KMS-11 (cell line): ENCODE measurements around the gene MED20.
A peak's percentile ranks its signal among the peaks of the same experiment; 100 is the strongest.

Source experiments
- H2AFZ ChIP-seq: fragments of 200-600 bp; sonication (generic); 2 replicates; pipeline ENCODE4 v1.6.1; 2016; ENCODE audit warnings: antibody characterized with exemption, mixed run types, low read depth
- H3K27ac ChIP-seq: fragments of 200-600 bp; sonication (generic); 2 replicates; pipeline ENCODE4 v1.6.1; 2016; ENCODE audit warnings: mild to moderate bottlenecking, mixed run types
- H3K27me3 ChIP-seq: fragments of 200-600 bp; sonication (generic); 2 replicates; pipeline ENCODE4 v1.6.1; 2017; ENCODE audit warnings: mild to moderate bottlenecking, low read depth, mixed run types, moderate library complexity; ENCODE audit not compliant: insufficient read depth
- H3K36me3 ChIP-seq: fragments of 200-600 bp; sonication (generic); 2 replicates; pipeline ENCODE4 v1.6.1; 2017; ENCODE audit warnings: mild to moderate bottlenecking, mixed run types; ENCODE audit not compliant: insufficient read depth
- H3K4me1 ChIP-seq: fragments of 200-600 bp; sonication (generic); 2 replicates; pipeline ENCODE4 v1.6.1; 2016; ENCODE audit warnings: mild to moderate bottlenecking, low read depth, mixed run types; ENCODE audit not compliant: poor library complexity, severe bottlenecking
- H3K4me2 ChIP-seq: fragments of 200-600 bp; sonication (generic); 2 replicates; pipeline ENCODE4 v1.7.0; 2016; ENCODE audit warnings: mild to moderate bottlenecking, mixed run types
- H3K4me3 ChIP-seq: fragments of 200-600 bp; sonication (generic); IDR thresholded peaks from 2 replicates; pipeline ENCODE4 v1.6.1; 2017; ENCODE audit warnings: low read depth, low read length, mixed read lengths; ENCODE audit not compliant: insufficient read depth
- H3K79me2 ChIP-seq: fragments of 200-600 bp; sonication (generic); 2 replicates; pipeline ENCODE4 v1.6.1; 2016; ENCODE audit warnings: low read depth, mixed run types; ENCODE audit not compliant: insufficient read depth
- H3K9ac ChIP-seq: fragments of 200-600 bp; sonication (generic); 2 replicates; pipeline ENCODE4 v1.6.1; 2016; ENCODE audit warnings: mild to moderate bottlenecking, mixed run types
- H4K20me1 ChIP-seq: fragments of 200-600 bp; sonication (generic); 2 replicates; pipeline ENCODE4 v1.6.1; 2016; ENCODE audit warnings: mild to moderate bottlenecking, mixed run types; ENCODE audit not compliant: insufficient read depth
- CTCF ChIP-seq: fragments of 200-600 bp; sonication (generic); conservative IDR thresholded peaks from 2 replicates; pipeline ENCODE4 v1.6.1; 2017; ENCODE audit warnings: low read depth, mild to moderate bottlenecking, antibody characterized with exemption, low read length, moderate library complexity, mixed read lengths

MED20 gene

DNA sequence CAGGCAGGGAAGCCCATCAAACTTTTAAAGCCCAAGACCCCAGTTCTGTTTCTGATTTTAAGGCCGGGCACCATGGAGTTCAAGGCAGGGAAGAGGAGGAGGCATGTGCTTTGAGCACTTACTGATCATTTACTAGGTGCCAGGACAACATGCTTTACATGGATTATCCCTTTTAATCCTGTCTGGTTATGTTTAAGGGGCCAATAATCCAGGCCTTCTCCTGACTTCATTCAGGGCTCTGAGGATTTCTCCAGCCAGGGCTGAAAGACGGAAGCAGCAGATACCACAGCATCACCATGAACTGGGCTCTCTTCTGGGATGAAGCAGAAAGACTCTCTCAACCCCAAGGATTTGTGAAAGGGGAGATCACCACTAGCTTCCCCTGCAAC, 16.5 kb upstream of the MED20 start:
- Histone ChIP-seq H3K27me3 (no peaks in the 10 kb centered on the region), H3K4me2 (no peak overlapping the region), H3K9ac (no peak overlapping the region), H3K4me3 (no peak overlapping the region), H3K36me3 (peaks cover 2% of the 10 kb centered on the region; the same call in 1 of the 2 replicates), H3K27ac (no peak overlapping the region), H2AFZ (no peak overlapping the region), H3K79me2 (peaks cover 12% of the 10 kb centered on the region; the same call in 1 of the 2 replicates), H4K20me1 (no peaks in the 10 kb centered on the region; the same call in 1 of the 2 replicates), H3K4me1 (peaks cover 61% of the 10 kb centered on the region)
- no peak for TF ChIP-seq CTCF

DNA sequence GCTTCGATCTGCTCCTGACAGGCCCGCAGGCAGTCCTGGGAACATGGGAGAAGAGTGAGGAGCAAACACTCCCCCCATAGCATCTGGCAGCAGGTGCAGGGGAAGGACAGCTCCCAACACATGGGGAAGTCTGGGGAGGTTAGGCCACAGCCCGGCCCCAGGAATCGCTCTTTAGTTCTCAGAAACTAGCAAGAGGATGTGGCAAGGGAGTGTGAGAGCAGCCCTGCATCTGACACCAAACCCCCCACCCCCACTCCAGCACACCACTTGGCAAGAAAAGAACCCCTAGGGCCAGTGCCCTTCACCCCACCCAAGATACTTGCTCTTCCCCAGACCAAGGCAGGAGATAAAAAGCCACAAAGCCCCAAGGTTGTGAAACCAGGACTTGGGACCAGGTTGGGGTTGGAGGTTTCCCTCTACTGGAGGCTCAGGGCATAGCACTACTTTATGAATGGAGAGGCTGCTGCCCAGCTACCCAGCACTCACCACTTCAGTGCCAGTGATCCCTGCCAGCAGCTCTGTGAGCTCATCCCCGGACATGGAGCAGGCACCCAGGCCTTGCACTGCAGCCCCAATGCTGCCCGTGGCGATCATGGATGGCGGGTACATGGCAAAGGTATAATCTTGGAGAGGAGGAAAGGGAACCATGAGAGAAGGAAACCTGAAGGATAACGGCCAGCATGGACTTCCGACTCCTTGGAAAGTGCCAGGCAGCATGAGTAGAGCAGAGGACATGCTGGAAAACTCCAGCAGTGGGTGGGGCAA, 15.3 kb upstream of the MED20 start:
- Histone ChIP-seq H3K4me3 (no peak overlapping the region), H3K27ac (peak overlapping the region; percentile 56), H3K36me3 (peaks cover 5% of the 10 kb centered on the region; the same call in 1 of the 2 replicates), H3K27me3 (no peaks in the 10 kb centered on the region), H3K4me1 (peaks cover 54% of the 10 kb centered on the region), H2AFZ (no peak overlapping the region), H3K4me2 (peak overlapping the region; percentile 47; the same call in 1 of the 2 replicates), H3K9ac (no peak overlapping the region), H3K79me2 (peaks cover 13% of the 10 kb centered on the region; the same call in 1 of the 2 replicates), H4K20me1 (no peaks in the 10 kb centered on the region; the same call in 1 of the 2 replicates)
- TF ChIP-seq CTCF = peak; percentile 80

DNA sequence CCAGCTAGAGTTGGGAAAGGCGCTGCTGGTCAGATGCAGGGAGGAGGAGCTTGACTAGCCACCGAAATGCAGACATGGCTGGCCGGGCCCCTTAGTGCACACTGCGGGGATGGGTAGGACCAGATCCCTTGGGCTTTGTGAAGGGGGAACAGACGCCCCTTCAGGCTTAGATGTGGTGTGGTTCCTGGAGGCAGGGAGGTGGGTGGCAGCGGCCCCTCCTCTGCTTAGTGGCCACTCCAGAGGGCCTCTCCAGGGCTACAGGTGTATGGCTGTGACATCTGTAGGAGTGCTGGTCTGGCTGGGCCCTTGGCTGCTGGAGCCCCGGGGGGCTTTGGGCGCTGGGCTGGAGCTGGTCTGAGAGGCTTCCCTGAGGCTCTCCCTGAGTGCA, 14.7 kb upstream of the MED20 start:
- Histone ChIP-seq H4K20me1 (no peaks in the 10 kb centered on the region; the same call in 1 of the 2 replicates), H3K9ac (no peak overlapping the region), H3K4me3 (no peak overlapping the region), H3K36me3 (peaks cover 5% of the 10 kb centered on the region; the same call in 1 of the 2 replicates), H3K27me3 (no peaks in the 10 kb centered on the region), H3K4me1 (peaks cover 54% of the 10 kb centered on the region), H2AFZ (no peak overlapping the region), H3K27ac (peak overlapping the region; percentile 56), H3K79me2 (peaks cover 9% of the 10 kb centered on the region; the same call in 1 of the 2 replicates), H3K4me2 (peak overlapping the region; percentile 47)
- TF ChIP-seq CTCF = no peak

DNA sequence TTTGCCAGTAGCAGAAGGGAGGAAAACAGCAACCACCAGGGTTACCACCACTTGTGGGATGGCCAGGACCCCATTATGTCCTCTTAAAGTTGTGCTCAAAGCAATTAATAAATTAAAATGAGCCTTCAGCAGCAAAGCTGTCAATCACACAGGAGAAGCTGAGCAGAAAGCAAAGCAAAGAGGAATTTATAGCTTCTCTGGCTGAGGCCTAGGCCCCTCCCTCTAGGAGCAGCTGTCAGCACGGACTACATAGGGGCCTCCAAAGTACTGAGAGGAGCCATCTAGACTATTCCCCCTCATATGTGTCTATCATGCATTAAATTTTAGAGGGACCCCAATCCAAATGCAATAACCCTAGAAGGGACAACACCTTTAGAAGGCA, 14.2 kb upstream of the MED20 start:
- Histone ChIP-seq H3K27me3 (no peaks in the 10 kb centered on the region), H3K36me3 (peaks cover 5% of the 10 kb centered on the region; the same call in 1 of the 2 replicates), H3K9ac (no peak overlapping the region), H3K4me1 (peaks cover 52% of the 10 kb centered on the region), H3K79me2 (peaks cover 4% of the 10 kb centered on the region; the same call in 1 of the 2 replicates), H3K4me2 (peak overlapping the region; percentile 47), H4K20me1 (no peaks in the 10 kb centered on the region; the same call in 1 of the 2 replicates), H2AFZ (no peak overlapping the region), H3K4me3 (no peak overlapping the region), H3K27ac (peak overlapping the region; percentile 13; the same call in 1 of the 2 replicates)
- TF ChIP-seq CTCF = no peak
